NAMALWA (cell line): ENCODE data around the gene PXMP2.
"Not testable (repeated sequence)": the region's sequence is repeated elsewhere in the genome, so short reads cannot be mapped to it uniquely, and the experiment has no call there.

Source experiments
- DNase-seq: peaks from one replicate; pipeline ENCODE4 v3.0.0-alpha.2; 2015; ENCODE audit warnings: low spot score

Gene PXMP2

GRCh38 chr12:132723764-132724140, 36.4 kb downstream of the PXMP2 start:
- no peak for DNase-seq

DNA sequence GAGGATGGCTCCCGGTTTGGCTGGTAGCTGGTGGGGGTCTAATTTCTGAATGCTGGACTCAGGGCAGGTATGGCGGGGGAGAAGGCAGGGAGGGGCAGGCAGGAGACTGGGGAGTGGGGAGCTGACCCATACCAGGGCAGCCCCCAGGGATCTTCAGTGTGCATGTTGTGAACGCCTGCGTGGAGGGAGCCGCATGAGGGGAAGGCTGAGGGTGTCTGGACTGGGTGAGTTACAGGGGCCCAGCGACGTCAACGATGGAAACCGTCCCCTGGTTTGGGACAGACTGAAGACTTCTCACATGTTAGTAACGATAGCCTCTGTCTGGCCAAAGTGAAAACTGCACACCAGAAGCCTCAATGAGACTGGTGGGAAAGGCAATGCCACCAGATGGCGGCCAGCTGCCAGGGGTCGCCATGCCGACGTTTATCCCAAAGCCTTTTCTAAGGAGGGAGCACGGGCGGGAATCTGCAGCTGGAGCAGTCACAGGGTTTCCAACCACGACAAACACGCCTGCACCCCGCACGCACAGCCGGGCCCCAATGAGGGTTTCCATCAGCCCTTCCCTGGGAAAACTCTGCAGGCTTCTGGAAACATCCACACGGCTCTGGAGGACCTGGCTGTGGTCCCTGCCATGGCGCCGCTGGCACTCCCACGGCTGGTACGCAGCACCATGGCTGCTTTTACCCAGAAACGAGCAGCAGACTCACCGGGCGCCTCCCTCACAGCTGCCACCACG, 37.3 kb downstream of the PXMP2 start:
- DNase-seq, result no peak

GRCh38 chr12:132726386-132726785, 39.0 kb downstream of the PXMP2 start:
- no peak for DNase-seq

- DNase-seq, result no peak
Measured at GRCh38 chr12:132727091-132727794, 39.9 kb downstream of the PXMP2 start.

DNA sequence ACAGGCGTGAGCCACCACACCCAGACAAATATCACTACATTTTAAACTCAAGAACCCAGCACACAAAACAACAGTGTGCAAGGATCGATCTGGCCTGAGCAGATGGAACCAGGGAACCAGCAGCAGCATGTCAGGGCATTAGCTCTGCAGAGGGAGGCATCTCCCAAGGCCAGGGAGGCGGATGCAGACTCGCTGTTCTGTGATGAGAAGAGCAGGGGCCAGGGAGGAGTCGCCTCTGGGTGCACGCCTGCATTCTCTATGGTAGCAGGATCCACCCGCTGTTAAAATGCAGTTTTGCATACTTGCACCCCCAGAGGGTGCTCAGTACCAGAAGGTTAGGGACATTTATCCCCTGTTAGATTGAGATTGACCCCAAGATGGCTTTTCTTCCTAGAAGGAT, 41.1 kb downstream of the PXMP2 start:
- DNase-seq, result no peak

DNA sequence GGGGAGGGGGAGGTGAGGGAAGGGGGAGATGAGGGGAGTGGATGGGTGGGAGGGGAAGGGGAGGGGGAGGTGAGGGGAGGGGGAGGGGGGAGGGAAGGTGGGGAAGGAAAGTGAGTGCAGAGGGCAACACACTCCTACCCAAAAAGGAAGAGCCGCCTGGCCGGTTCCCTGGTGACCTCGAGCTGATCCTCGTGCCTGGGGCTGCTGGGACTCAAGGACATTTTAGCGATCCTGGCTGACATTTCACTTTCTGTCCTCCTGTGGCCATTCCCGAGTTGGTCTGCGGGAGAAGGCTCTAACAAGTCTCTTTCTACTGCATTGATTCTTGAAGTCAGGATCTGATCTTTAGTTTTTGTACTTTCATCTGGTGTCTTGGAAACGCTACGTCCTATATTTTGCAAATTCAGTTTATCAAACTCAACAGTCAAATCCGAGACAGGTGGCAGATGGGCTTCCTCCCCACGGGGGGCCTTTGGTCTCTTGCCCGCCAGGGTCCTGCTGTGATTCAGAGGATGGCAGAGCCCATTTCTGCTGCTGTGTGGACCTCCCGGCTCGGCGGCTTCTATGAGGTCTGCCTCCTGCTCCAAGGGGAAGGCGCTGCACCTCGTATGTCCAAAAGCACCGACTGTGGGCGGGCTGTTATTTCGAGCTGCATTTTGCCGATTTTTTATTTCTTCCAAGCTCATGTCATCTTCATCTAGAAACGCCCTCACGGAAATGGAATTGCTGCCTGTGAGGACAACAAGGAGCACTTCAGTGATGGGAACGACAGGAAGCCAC, 42.3 kb downstream of the PXMP2 start:
- no peak for DNase-seq

GRCh38 chr12:132730353-132730752, 43.0 kb downstream of the PXMP2 start:
- no peak for DNase-seq

DNA sequence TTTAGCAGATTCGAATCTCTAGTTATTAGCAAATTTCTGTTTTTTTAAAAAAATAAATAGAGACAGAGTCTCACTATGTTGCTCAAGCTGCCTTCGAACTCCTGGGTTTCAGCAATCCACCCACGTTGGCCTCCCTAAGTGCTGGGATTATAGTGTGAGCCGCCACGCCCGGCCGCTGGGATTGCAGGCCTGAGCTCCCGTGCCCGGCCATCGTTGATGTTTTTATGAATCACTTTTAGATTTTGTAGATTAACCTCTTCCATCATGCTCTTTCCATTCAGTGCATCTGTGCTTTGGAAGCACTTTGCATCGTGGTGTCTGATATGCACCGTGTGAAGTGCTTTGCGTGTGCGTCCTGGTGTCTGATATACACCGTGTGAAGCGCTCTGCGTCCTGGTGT, 44.2 kb downstream of the PXMP2 start:
- no peak for DNase-seq

DNA sequence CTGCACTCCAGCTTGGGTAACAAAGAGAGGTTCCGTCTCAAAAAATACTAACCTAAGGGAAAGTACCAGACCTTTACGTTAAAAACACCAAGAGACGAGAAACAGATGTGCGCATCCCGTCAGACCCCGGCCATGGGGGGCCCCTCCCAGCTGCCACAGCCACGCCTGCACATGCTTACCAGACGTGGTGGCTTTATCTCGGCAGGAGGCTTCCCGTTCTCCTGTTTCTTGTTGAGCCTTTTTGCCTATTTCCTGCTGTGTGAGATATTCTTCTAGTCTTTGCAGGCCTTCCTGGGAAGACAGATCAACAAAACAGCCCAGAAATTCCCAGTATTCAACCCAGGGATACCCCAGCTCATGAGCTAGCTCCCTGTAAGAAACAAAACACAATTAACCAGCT, 46.8 kb downstream of the PXMP2 start:
- no peak for DNase-seq

GRCh38 chr12:132735496-132735895, 48.1 kb downstream of the PXMP2 start:
- DNase-seq, result no peak

GRCh38 chr12:132736378-132736777, 49.0 kb downstream of the PXMP2 start:
- DNase-seq, result no peak

DNA sequence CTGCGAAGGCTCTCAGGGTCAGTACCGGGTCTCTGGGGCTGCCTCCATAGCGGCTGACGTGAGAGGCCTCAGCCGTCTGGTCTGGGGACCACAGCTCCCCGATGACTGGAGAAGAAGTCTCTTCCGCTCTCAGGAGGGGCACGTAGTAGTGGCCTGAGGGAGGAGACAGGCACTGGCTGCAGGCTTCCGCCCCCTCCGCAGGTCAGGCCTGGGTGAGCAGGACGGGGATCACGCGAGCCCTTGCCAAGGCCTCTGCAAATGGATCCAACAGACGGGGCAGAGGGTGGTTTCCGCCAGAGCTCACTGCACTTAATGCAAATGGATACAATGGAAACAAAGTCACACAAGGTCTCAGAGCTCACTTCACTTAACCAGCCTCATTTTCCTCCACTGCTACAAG, 49.5 kb downstream of the PXMP2 start:
- no peak for DNase-seq

- DNase-seq, result no peak
Measured at GRCh38 chr12:132739600-132740312, 52.4 kb downstream of the PXMP2 start.

DNA sequence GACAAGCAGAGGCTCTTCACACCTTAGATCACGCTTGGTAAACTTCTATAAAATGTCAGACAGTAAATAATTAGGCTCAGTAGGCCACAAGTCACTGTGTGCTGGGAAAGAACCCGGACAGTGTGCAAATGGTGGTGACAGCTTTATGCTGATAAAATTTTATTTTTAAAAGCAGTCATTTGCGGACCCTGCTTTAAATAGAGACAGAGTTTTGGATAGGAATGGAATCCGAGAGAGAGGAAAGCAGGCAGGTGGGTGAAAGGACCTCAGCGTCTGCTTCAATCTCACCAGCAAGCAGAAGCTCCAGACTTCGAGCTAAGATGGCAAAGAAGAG, 52.9 kb downstream of the PXMP2 start:
- DNase-seq, result no peak

DNA sequence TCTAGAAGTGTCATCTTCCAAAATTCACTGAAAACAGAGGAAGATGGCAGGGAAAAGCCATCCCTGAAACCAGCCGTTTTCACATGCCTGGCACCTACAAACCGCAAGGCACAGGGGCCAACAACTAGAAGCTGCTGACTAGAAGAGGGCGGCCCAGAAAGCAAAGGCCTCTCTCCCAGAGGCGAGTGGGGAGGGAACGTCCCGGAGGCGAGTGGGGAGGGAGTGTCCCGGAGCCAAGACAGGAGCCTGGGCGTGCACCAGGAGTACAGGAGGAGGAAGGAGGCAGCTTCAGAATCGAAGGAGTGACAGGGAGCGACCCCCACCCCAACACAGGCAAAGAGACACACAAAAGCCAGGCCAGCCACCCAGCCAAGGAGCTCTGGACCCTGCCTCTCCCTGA, 53.3 kb downstream of the PXMP2 start:
- no peak for DNase-seq

DNA sequence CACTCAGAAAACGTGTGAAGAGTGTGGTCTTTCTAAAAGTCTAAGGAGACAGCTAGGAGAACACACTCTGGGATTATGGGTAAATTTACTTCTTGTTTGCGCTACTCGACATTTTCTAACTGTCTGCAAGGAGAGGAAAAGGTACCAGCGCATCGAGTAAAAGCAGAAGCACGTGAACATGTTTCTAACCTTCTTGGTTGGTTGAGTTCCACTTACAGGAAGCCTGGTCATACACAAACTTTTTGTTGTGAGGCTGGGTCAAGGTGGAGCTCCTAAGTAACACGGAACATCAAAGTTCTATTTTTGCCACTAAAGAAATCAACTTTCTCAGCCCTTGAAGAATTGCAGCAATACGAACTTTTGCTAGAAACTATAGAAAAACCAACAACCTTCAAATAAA, 54.2 kb downstream of the PXMP2 start:
- no peak for DNase-seq

GRCh38 chr12:132743831-132744230, 56.4 kb downstream of the PXMP2 start:
- DNase-seq, result no peak

- DNase-seq, result no peak
Measured at GRCh38 chr12:132746613-132747012, 59.2 kb downstream of the PXMP2 start.

GRCh38 chr12:132747395-132747794, 60.0 kb downstream of the PXMP2 start:
- DNase-seq, result no peak

DNA sequence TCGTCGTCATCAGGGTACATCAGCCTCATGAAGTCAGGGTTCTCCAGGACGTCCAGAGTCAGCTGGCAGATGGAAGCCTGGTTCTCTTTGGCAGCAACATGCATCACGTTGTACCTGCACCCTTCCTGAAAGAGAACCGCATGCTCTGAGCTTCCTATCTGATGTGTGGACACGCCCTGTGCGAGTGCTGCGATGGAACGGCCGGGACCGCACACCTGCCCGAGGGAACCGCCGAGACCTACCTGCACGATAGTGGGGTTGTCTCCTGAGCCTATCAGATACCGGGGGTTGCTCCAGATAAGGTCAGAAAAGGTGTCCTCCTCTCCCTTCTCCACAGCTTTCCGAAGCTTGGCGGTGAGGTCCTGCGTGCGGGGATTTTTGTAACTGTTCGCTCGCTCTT, 60.5 kb downstream of the PXMP2 start:
- DNase-seq, result no peak

DNA sequence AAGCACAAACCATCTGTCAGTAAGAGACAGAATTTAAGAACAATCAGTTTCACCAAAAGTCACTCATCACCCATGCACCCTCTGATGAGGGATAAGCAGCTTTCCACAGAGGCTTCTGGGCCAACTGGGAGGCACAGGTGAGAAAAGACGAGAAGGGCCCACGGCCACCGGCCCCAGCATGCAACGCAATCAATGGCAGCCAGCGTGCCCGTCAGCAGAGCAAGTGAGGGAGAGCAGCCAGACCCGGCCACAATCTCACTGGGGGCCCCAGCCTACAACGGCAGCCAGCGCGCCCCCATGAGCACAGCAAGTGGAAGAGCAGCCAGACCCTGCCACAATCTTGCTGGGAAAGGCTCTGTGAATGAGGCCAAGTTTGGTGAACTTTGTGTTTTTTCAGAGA, 60.9 kb downstream of the PXMP2 start:
- no peak for DNase-seq

GRCh38 chr12:132753670-132754069, 66.3 kb downstream of the PXMP2 start:
- not testable (repeated sequence) for DNase-seq
